DOHH2 (cell line): ENCODE data around the gene LGALS9.

Experiments
- H3F3A ChIP-seq: fragments of 200-600 bp; sonication (generic), shearing (Covaris generic); 2 replicates; pipeline ENCODE4 v1.6.0; 2016; ENCODE audit warnings: antibody characterized with exemption, mild to moderate bottlenecking; ENCODE audit not compliant: control insufficient read depth, insufficient read depth
- H3K27ac ChIP-seq: fragments of 200-600 bp; sonication (generic); 2 replicates; pipeline ENCODE4 v1.5.1; 2014; ENCODE audit warnings: low read depth, mild to moderate bottlenecking, low read length, moderate library complexity
- H3K27me3 ChIP-seq: fragments of 200-600 bp; sonication (generic); 2 replicates; pipeline ENCODE4 v1.6.1; 2014; ENCODE audit warnings: mild to moderate bottlenecking, low read length, mixed read lengths; ENCODE audit not compliant: control insufficient read depth
- H3K36me3 ChIP-seq: fragments of 200-600 bp; sonication (generic); 2 replicates; pipeline ENCODE4 v1.6.1; 2014; ENCODE audit warnings: mild to moderate bottlenecking, low read length, moderate library complexity, mixed read lengths; ENCODE audit not compliant: control insufficient read depth
- H3K4me1 ChIP-seq: fragments of 200-600 bp; sonication (generic); 2 replicates; pipeline ENCODE4 v1.6.1; 2014; ENCODE audit warnings: mild to moderate bottlenecking, low read length, mixed read lengths; ENCODE audit not compliant: control insufficient read depth
- H3K4me2 ChIP-seq: fragments of 200-600 bp; sonication (generic); 2 replicates; pipeline ENCODE4 v1.6.0; 2014; ENCODE audit warnings: mild to moderate bottlenecking, low read length, moderate library complexity
- H3K4me3 ChIP-seq: fragments of 200-600 bp; sonication (generic); 2 replicates; pipeline ENCODE4 v1.5.1; 2014; ENCODE audit warnings: mild to moderate bottlenecking, low read length, mixed read lengths
- H3K79me2 ChIP-seq: fragments of 200-600 bp; sonication (generic); 2 replicates; pipeline ENCODE4 v1.6.1; 2014; ENCODE audit warnings: mild to moderate bottlenecking, low read length, mixed read lengths; ENCODE audit not compliant: control insufficient read depth
- H3K9me2 ChIP-seq: fragments of 200-600 bp; sonication (generic); replicated peaks from 2 replicates; pipeline ENCODE4 v1.6.1; 2014; ENCODE audit warnings: mild to moderate bottlenecking, low read length, mixed read lengths; ENCODE audit not compliant: control insufficient read depth
- H3K9me3 ChIP-seq: fragments of 200-600 bp; sonication (generic); 2 replicates; pipeline ENCODE4 v1.6.1; 2014; ENCODE audit warnings: antibody characterized with exemption, low read length, mixed read lengths; ENCODE audit not compliant: control insufficient read depth, insufficient read depth
- H4K20me1 ChIP-seq: fragments of 200-600 bp; sonication (generic); 2 replicates; pipeline ENCODE4 v1.6.0; 2014; ENCODE audit warnings: low read depth, mild to moderate bottlenecking, antibody characterized with exemption, low read length, moderate library complexity; ENCODE audit not compliant: control insufficient read depth, insufficient read depth
- EZH2phosphoT487 ChIP-seq: fragments of 200-600 bp; sonication (generic); IDR thresholded peaks from 2 replicates; pipeline ENCODE4 v1.6.1; 2017; ENCODE audit warnings: borderline replicate concordance, mild to moderate bottlenecking, antibody characterized with exemption, low read length, moderate library complexity, mixed read lengths
- TF ChIP-seq, protein P1 (sequence below): fragments of 200-600 bp; sonication (generic); IDR thresholded peaks from one replicate; pipeline ENCODE4 v1.5.1; 2014; ENCODE audit warnings: antibody characterized with exemption, mild to moderate bottlenecking, low read depth, low read length; ENCODE audit not compliant: poor library complexity, severe bottlenecking

Gene LGALS9

GRCh38 chr17:27630607-27631410 lies at the start of gene LGALS9:
Gene LGALS9, plus strand, starts transcription at chr17:27631188. Its CDS starts 78 bp downstream, at chr17:27631266.
- H3K4me2 ChIP-seq: peak within 1 kb of the TSS; percentile 21; the same call in 1 of the 2 replicates
- peaks cover 23% of the 10 kb centered on the region for H3K4me1 ChIP-seq
- no peaks in the 10 kb centered on the region for H3K27me3 ChIP-seq
- TF ChIP-seq, protein P1, sequence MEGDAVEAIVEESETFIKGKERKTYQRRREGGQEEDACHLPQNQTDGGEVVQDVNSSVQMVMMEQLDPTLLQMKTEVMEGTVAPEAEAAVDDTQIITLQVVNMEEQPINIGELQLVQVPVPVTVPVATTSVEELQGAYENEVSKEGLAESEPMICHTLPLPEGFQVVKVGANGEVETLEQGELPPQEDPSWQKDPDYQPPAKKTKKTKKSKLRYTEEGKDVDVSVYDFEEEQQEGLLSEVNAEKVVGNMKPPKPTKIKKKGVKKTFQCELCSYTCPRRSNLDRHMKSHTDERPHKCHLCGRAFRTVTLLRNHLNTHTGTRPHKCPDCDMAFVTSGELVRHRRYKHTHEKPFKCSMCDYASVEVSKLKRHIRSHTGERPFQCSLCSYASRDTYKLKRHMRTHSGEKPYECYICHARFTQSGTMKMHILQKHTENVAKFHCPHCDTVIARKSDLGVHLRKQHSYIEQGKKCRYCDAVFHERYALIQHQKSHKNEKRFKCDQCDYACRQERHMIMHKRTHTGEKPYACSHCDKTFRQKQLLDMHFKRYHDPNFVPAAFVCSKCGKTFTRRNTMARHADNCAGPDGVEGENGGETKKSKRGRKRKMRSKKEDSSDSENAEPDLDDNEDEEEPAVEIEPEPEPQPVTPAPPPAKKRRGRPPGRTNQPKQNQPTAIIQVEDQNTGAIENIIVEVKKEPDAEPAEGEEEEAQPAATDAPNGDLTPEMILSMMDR: no peak
- no peaks in the 10 kb centered on the region for H3F3A ChIP-seq
- H3K27ac ChIP-seq: no peak within 1 kb of the TSS
- H3K9me2 ChIP-seq: no peaks in the 10 kb centered on the region
- H4K20me1 ChIP-seq: no peaks in the 10 kb centered on the region
- H3K36me3 ChIP-seq: no peaks in the 10 kb centered on the region
- H3K79me2 ChIP-seq: no peaks in the 10 kb centered on the region
- peak within 1 kb of the TSS; percentile 30 for H3K4me3 ChIP-seq
- no peaks in the 10 kb centered on the region for H3K9me3 ChIP-seq

- no peaks in the 10 kb centered on the region for H3K9me2 ChIP-seq
- no peaks in the 10 kb centered on the region for H4K20me1 ChIP-seq
- H3K4me3 ChIP-seq: no peak overlapping the region
- H3K9me3 ChIP-seq: no peaks in the 10 kb centered on the region
- no peaks in the 10 kb centered on the region for H3F3A ChIP-seq
- no peaks in the 10 kb centered on the region for H3K4me1 ChIP-seq
- no peaks in the 10 kb centered on the region for H3K27me3 ChIP-seq
- H3K4me2 ChIP-seq: no peak overlapping the region
- no peak for TF ChIP-seq EZH2phosphoT487
- TF ChIP-seq, protein P1: no peak
- H3K79me2 ChIP-seq: no peaks in the 10 kb centered on the region
- H3K36me3 ChIP-seq: no peaks in the 10 kb centered on the region
- no peak overlapping the region for H3K27ac ChIP-seq
These were observed 48.3 kb upstream of the LGALS9 start for GRCh38 chr17:27582696-27583095.

DNA sequence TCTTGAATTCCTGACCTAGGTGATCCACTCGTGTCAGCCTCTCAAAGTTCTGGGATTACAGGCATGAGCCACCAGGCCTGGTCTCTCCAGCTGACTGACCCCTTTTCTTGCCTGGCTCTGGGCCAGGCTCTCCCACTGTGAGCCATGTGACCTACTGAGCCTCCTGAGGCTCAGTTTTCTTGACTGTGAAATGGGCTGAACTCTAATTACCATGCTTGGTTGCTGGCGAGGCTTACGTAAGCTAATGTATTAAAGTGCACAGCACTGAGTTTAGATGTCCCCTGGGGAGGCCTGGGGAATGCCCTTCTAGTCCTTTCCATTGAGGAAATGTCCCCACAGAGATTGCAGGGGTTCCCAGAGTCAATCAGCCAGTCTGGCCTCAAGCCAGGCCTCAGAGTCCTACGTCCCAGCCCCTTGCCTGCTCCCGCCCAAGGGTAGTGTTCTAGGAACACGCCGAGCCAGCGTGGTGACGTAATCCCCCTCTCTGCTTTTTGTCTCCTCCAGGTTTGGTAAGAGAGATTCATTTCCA lies 45.8 kb upstream of the LGALS9 start:
- H3K36me3 ChIP-seq: no peaks in the 10 kb centered on the region
- H3K9me2 ChIP-seq: no peaks in the 10 kb centered on the region
- H3F3A ChIP-seq: no peaks in the 10 kb centered on the region
- TF ChIP-seq, protein P1: no peak
- TF ChIP-seq EZH2phosphoT487: no peak
- no peak overlapping the region for H3K27ac ChIP-seq
- H3K9me3 ChIP-seq: no peaks in the 10 kb centered on the region
- H3K4me1 ChIP-seq: no peaks in the 10 kb centered on the region
- H4K20me1 ChIP-seq: no peaks in the 10 kb centered on the region
- H3K4me3 ChIP-seq: no peak overlapping the region
- H3K79me2 ChIP-seq: no peaks in the 10 kb centered on the region
- no peak overlapping the region for H3K4me2 ChIP-seq
- H3K27me3 ChIP-seq: no peaks in the 10 kb centered on the region
